Measurements from ENCODE around the gene PTCH1.
A peak's percentile ranks its signal among the peaks of the same experiment; 100 is the strongest.

Gene PTCH1

GRCh38 chr9:95465115-95465514 lies 51.7 kb downstream of the PTCH1 start:
- DNase-seq (ENCODE audit: low read depth in 2 of 2) = no peak

- no peak for DNase-seq (ENCODE audit: low read depth in 2 of 2)
These were observed 53.4 kb downstream of the PTCH1 start for GRCh38 chr9:95463148-95464060.

GRCh38 chr9:95462249-95463147 lies 54.3 kb downstream of the PTCH1 start:
- peak; percentile 67 to 68 for DNase-seq (ENCODE audit: low read depth in 2 of 2)

- DNase-seq (ENCODE audit: low read depth in 2 of 2) = no peak
These were observed 55.1 kb downstream of the PTCH1 start for GRCh38 chr9:95461448-95462248.

- no peak for DNase-seq (ENCODE audit: low read depth in 2 of 2)
These were observed 56.1 kb downstream of the PTCH1 start for GRCh38 chr9:95460518-95461164.

GRCh38 chr9:95459851-95460517 lies 56.8 kb downstream of the PTCH1 start:
- DNase-seq (ENCODE audit: low read depth in 2 of 2) = no peak

GRCh38 chr9:95459178-95459577 lies 57.6 kb downstream of the PTCH1 start:
- no peak for DNase-seq (ENCODE audit: low read depth in 2 of 2)

- DNase-seq (ENCODE audit: low read depth in 2 of 2) = no peak
These were observed 58.1 kb downstream of the PTCH1 start for GRCh38 chr9:95458666-95459065.

GRCh38 chr9:95457769-95458168 lies 59.0 kb downstream of the PTCH1 start:
- no peak for DNase-seq (ENCODE audit: low read depth in 2 of 2)

- DNase-seq (ENCODE audit: low read depth in 2 of 2) = no peak
These were observed 61.1 kb downstream of the PTCH1 start for GRCh38 chr9:95455714-95456113.

GRCh38 chr9:95452176-95452575 lies 64.6 kb downstream of the PTCH1 start:
- DNase-seq (ENCODE audit: low read depth in 2 of 2) = no peak

- no peak for DNase-seq (ENCODE audit: low read depth in 2 of 2)
These were observed 65.7 kb downstream of the PTCH1 start for GRCh38 chr9:95451065-95451426.

- no peak for DNase-seq (ENCODE audit: low read depth in 2 of 2)
These were observed 66.4 kb downstream of the PTCH1 start for GRCh38 chr9:95450171-95451064.

- no peak for DNase-seq (ENCODE audit: low read depth in 2 of 2)
These were observed 67.8 kb downstream of the PTCH1 start for GRCh38 chr9:95449016-95449415.

GRCh38 chr9:95447660-95448420 lies 68.9 kb downstream of the PTCH1 start:
- DNase-seq (ENCODE audit: low read depth in 2 of 2) = no peak

- no peak for DNase-seq (ENCODE audit: low read depth in 2 of 2)
These were observed 69.8 kb downstream of the PTCH1 start for GRCh38 chr9:95446984-95447383.

- DNase-seq (ENCODE audit: low read depth in 2 of 2) = no peak
These were observed 70.5 kb downstream of the PTCH1 start for GRCh38 chr9:95446259-95446658.

GRCh38 chr9:95444160-95444559 lies 72.6 kb downstream of the PTCH1 start:
- DNase-seq (ENCODE audit: low read depth in 2 of 2) = no peak

- DNase-seq (ENCODE audit: low read depth in 2 of 2) = no peak
These were observed 73.5 kb downstream of the PTCH1 start for GRCh38 chr9:95443301-95443700.
